ENCODE data around the gene SEC61A2.

- TF ChIP-seq, protein P1, sequence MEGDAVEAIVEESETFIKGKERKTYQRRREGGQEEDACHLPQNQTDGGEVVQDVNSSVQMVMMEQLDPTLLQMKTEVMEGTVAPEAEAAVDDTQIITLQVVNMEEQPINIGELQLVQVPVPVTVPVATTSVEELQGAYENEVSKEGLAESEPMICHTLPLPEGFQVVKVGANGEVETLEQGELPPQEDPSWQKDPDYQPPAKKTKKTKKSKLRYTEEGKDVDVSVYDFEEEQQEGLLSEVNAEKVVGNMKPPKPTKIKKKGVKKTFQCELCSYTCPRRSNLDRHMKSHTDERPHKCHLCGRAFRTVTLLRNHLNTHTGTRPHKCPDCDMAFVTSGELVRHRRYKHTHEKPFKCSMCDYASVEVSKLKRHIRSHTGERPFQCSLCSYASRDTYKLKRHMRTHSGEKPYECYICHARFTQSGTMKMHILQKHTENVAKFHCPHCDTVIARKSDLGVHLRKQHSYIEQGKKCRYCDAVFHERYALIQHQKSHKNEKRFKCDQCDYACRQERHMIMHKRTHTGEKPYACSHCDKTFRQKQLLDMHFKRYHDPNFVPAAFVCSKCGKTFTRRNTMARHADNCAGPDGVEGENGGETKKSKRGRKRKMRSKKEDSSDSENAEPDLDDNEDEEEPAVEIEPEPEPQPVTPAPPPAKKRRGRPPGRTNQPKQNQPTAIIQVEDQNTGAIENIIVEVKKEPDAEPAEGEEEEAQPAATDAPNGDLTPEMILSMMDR (IDR thresholded peaks at IDR 0.05): no peak
- no peak for TF ChIP-seq POLR2A (IDR thresholded peaks at IDR 0.05; ENCODE audit: low read depth)
Measured at GRCh38 chr10:12208460-12208859, 79.0 kb downstream of the SEC61A2 start.

Data from esophagus muscularis mucosa (tissue), 3 donors.